Measurements from ENCODE around the gene SIX2. TPM values are rescaled to one million over a fixed set of nuclear protein-coding genes. Genes with fewer than 3 reads are reported as not detected.
"Not testable (repeated sequence)": the region's sequence is repeated elsewhere in the genome, so short reads cannot be mapped to it uniquely, and the experiment has no call there.

Gene SIX2
- total RNA-seq, 1 donor from 2014 or later: 16.7 TPM

DNA sequence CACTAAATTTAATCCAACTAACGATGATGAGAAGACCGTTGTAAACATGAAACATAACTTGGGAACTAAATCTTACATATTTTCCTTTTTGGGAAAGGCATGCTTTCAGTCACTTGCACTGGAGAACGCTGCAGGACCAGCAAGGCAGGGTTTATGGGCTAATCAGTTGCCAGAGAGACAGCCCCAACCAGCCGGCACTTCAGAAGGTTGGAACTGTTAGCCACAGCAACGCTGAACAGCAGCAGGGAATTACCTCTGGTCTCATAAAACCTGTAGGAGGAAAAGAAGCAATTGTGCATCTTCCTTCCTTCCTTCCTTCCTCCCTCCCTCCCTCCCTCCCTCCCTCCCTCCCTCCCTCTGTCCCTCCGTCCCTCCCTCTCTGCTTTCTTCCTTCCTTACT, 33.9 kb upstream of the SIX2 start:
- no peak overlapping the region for H3K27ac ChIP-seq
- no peaks in the 10 kb centered on the region for H3K27me3 ChIP-seq
- H3K9me3 ChIP-seq: no peaks in the 10 kb centered on the region
- TF ChIP-seq POLR2AphosphoS5 (IDR thresholded peaks at IDR 0.05; ENCODE audit: insufficient read depth in 1 of 2, low read depth in 1 of 2): no peak
- TF ChIP-seq POLR2A (IDR thresholded peaks at IDR 0.05): no peak
- TF ChIP-seq, protein P1, sequence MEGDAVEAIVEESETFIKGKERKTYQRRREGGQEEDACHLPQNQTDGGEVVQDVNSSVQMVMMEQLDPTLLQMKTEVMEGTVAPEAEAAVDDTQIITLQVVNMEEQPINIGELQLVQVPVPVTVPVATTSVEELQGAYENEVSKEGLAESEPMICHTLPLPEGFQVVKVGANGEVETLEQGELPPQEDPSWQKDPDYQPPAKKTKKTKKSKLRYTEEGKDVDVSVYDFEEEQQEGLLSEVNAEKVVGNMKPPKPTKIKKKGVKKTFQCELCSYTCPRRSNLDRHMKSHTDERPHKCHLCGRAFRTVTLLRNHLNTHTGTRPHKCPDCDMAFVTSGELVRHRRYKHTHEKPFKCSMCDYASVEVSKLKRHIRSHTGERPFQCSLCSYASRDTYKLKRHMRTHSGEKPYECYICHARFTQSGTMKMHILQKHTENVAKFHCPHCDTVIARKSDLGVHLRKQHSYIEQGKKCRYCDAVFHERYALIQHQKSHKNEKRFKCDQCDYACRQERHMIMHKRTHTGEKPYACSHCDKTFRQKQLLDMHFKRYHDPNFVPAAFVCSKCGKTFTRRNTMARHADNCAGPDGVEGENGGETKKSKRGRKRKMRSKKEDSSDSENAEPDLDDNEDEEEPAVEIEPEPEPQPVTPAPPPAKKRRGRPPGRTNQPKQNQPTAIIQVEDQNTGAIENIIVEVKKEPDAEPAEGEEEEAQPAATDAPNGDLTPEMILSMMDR (IDR thresholded peaks at IDR 0.05): no peak
- H3K4me3 ChIP-seq: no peak overlapping the region
- DNase-seq (ENCODE audit: extremely low spot score in 2 of 2): no peak
- peaks cover 5% of the 10 kb centered on the region for H3K4me1 ChIP-seq
- intact Hi-C loops (cut with DNase I): no loop called here
- H3K36me3 ChIP-seq: no peaks in the 10 kb centered on the region

DNA sequence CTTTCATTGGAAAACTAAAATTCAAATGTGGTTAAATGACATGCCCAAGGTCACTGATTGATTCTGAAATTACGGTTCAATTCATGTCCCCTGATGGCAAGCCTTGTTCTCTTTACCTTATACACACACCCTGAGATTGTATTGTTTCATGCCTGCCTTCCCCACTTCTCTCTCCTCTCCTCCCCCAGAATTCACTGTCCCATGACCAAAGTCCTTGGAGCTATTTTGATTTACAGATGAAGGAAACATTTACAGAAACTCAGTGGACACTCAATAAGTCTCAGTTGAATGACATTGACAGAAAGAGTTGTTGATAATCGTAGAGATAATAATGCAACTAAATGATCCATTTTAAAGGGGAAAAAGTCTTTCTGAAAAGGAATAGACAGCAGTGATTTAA, 33.1 kb upstream of the SIX2 start:
- Histone ChIP-seq H3K9me3 (no peaks in the 10 kb centered on the region), H3K4me3 (no peak overlapping the region), H3K27me3 (no peaks in the 10 kb centered on the region), H3K27ac (no peak overlapping the region), H3K36me3 (no peaks in the 10 kb centered on the region), H3K4me1 (peaks cover 5% of the 10 kb centered on the region)
- intact Hi-C loops (cut with DNase I): no loop called here
- no peak for DNase-seq (ENCODE audit: extremely low spot score in 2 of 2)
- TF ChIP-seq, protein P1 (IDR thresholded peaks at IDR 0.05): no peak
- TF ChIP-seq POLR2A (IDR thresholded peaks at IDR 0.05) (no peak), POLR2AphosphoS5 (IDR thresholded peaks at IDR 0.05; ENCODE audit: insufficient read depth in 1 of 2, low read depth in 1 of 2) (no peak)

DNA sequence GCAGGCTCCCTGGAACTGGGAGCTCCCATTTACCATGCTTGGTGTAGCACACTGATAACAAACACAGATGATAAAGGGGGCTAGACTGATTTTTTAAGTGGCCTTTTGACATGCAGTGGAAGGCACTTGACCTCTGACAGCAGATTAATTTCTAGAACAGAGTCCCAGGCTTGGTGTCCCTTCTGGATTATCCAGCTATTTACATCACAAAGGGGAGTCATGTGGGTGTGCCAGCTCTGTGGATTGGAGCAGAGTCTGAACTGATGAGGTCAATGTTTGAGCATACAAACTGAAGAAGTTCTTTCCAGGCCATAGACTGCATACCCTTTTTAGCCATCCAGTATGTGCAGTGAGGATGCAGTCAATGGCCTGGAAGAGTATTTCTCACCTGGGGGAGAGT, 31.5 kb upstream of the SIX2 start:
- DNase-seq (ENCODE audit: extremely low spot score in 2 of 2): no peak
- H3K36me3 ChIP-seq: no peaks in the 10 kb centered on the region
- no peaks in the 10 kb centered on the region for H3K9me3 ChIP-seq
- H3K4me1 ChIP-seq: peaks cover 5% of the 10 kb centered on the region
- H3K27ac ChIP-seq: no peak overlapping the region
- no peaks in the 10 kb centered on the region for H3K27me3 ChIP-seq
- no peak overlapping the region for H3K4me3 ChIP-seq
- intact Hi-C loops (cut with DNase I): no loop called here
- TF ChIP-seq, protein P1 (IDR thresholded peaks at IDR 0.05): no peak
- no peak for TF ChIP-seq POLR2A (IDR thresholded peaks at IDR 0.05)
- no peak for TF ChIP-seq POLR2AphosphoS5 (IDR thresholded peaks at IDR 0.05; ENCODE audit: insufficient read depth in 1 of 2, low read depth in 1 of 2)

DNA sequence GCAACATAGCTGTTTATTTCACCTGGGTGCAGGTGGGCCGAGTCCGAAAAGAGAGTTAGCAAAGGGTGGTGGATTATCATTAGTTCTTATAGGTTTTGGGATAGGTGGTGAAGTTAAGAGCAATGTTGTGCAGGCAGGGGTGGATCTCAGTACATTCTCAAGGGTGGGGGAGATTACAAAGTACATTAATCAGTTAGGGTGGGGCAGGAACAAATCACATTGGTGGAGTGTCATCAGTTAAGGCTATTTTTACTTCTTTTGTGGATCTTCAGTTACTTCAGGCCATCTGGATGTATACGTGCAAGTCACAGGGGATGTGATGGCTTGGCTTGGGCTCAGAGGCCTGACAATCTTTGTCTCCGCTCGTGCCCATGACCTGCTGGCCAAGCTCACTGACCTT, 30.6 kb upstream of the SIX2 start:
- H3K4me1 ChIP-seq; H3K9me3 ChIP-seq; DNase-seq (ENCODE audit: extremely low spot score in 2 of 2); H3K27ac ChIP-seq; H3K36me3 ChIP-seq; intact Hi-C loops (cut with DNase I); H3K4me3 ChIP-seq; H3K27me3 ChIP-seq: not testable (repeated sequence)

DNA sequence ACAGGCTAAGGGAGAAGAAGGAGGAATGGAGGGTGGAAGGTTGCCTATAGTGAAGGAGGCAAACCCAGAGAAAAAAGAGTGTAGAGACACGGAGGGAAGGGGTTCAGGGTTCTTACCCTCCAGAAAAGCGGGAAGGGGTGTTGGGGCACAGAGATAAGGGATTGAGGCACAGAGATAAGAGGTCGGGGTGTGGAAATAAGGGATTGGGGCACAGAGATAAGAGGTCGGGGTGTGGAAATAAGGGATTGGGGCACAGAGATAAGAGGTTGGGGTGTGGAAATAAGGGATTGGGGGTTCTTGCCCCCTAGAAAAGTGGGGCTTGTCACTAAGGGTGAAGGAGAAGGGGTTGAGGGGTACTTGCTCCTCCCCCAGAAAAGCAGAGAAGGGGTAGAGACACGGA, 29.6 kb upstream of the SIX2 start:
- H3K4me3 ChIP-seq; H3K9me3 ChIP-seq; DNase-seq (ENCODE audit: extremely low spot score in 2 of 2); H3K27ac ChIP-seq; H3K27me3 ChIP-seq; intact Hi-C loops (cut with DNase I); H3K36me3 ChIP-seq; H3K4me1 ChIP-seq: not testable (repeated sequence)

DNA sequence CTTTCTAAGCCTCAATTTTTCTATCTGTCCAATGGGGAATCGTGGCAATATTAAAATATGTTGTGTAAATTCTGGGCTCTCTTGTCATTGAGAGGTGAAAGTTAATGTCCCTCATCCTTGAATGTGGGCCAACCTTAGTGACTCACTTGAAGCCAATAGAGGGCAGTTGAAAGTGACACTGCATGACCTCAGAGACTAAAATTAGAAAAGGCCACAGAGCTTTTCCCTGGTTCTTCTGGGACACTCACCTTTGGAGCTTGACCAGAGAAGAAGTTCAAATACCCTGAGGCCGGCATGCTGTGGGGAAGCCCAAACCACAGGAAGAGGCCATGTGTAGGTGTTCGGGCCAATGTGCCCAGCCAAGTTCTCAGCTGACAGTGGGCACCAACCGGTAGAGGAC, 24.1 kb upstream of the SIX2 start:
- no peaks in the 10 kb centered on the region for H3K36me3 ChIP-seq
- intact Hi-C loops (cut with DNase I): no loop called here
- no peak for DNase-seq (ENCODE audit: extremely low spot score in 2 of 2)
- H3K27me3 ChIP-seq: no peaks in the 10 kb centered on the region
- H3K4me1 ChIP-seq: no peaks in the 10 kb centered on the region
- H3K27ac ChIP-seq: no peak overlapping the region
- H3K4me3 ChIP-seq: no peak overlapping the region
- TF ChIP-seq, protein P1 (IDR thresholded peaks at IDR 0.05): no peak
- TF ChIP-seq POLR2A (IDR thresholded peaks at IDR 0.05) (no peak), POLR2AphosphoS5 (IDR thresholded peaks at IDR 0.05; ENCODE audit: insufficient read depth in 1 of 2, low read depth in 1 of 2) (no peak)
- H3K9me3 ChIP-seq: no peaks in the 10 kb centered on the region

Measured in vagina (tissue), 2 donors.